IMR-90 (cell line): Measurements from ENCODE around the gene CCDC134. TPM values are rescaled to one million over a fixed set of nuclear protein-coding genes. Genes with fewer than 3 reads are reported as not detected.

Experiments used
- ATAC-seq: fragments of 200-7000 bp; cut with Tn5 transposase; 2 replicates; pipeline ENCODE4 v1.9.1; 2020; ENCODE audit warnings: low read depth, mild to moderate bottlenecking, moderate library complexity
- BruUV-seq: library from RNA; stranded (reverse); fragments of 400-500 nt; replicated peaks from 2 replicates; lab custom pipeline; 2021; lab: Mats Ljungman, UMichigan
- CTCF ChIA-PET: fragments of 300-600 bp; formaldehyde crosslinking; extraction: SDS; loops from one replicate; lab custom pipeline; 2021; ENCODE audit warnings: antibody characterized with exemption; lab: Yijun Ruan, JAX
- POLR2A ChIA-PET: fragments of 300-600 bp; sonication (Branson Sonifier 250); formaldehyde crosslinking; loops from one replicate; lab custom pipeline; 2022; ENCODE audit warnings: antibody characterized with exemption; ENCODE audit not compliant: unreplicated experiment; lab: Charles Lee
- DNase-seq: peaks from one replicate; pipeline ENCODE4 v3.0.0; 2013
- H2AFZ ChIP-seq: replicated peaks from 2 replicates; pipeline ENCODE3; 2013; ENCODE audit warnings: low read length, mild to moderate bottlenecking; ENCODE audit not compliant: poor library complexity
- H2AK5ac ChIP-seq: 2 replicates; pipeline ENCODE4 v1.6.1; 2013; ENCODE audit warnings: low read depth, low read length, inconsistent platforms
- H2AK9ac ChIP-seq: replicated peaks from 2 replicates; pipeline ENCODE3; 2013; ENCODE audit warnings: mild to moderate bottlenecking, low read depth, low read length, moderate library complexity; ENCODE audit not compliant: poor library complexity
- H2BK120ac ChIP-seq: 2 replicates; pipeline ENCODE4 v1.6.1; 2013; ENCODE audit warnings: low read depth, low read length, inconsistent platforms
- H2BK15ac ChIP-seq: 3 replicates; pipeline ENCODE4 v1.6.1; 2013; ENCODE audit warnings: low read depth, low read length, inconsistent platforms
- H2BK20ac ChIP-seq: 2 replicates; pipeline ENCODE4 v1.6.1; 2013; ENCODE audit warnings: low read depth, mild to moderate bottlenecking, inconsistent platforms, low read length, moderate library complexity
- H2BK5ac ChIP-seq: 2 replicates; pipeline ENCODE4 v1.6.1; 2013; ENCODE audit warnings: mild to moderate bottlenecking, low read depth, low read length, inconsistent platforms; ENCODE audit not compliant: poor library complexity, severe bottlenecking
- H3K14ac ChIP-seq: replicated peaks from 2 replicates; pipeline ENCODE4 v1.6.1; 2013; ENCODE audit warnings: low read depth, low read length, inconsistent platforms
- H3K18ac ChIP-seq: 2 replicates; pipeline ENCODE4 v1.6.1; 2013; ENCODE audit warnings: low read depth, low read length, control low read depth
- H3K23ac ChIP-seq: 2 replicates; pipeline ENCODE4 v1.6.1; 2013; ENCODE audit warnings: low read depth, low read length, inconsistent platforms
- H3K27ac ChIP-seq: 2 replicates; pipeline ENCODE4 v1.5.1; 2013; ENCODE audit warnings: mild to moderate bottlenecking, control low read depth, low read length; ENCODE audit not compliant: insufficient read depth
- H3K27me3 ChIP-seq: 2 replicates; pipeline ENCODE4 v1.6.1; 2013; ENCODE audit warnings: low read length; ENCODE audit not compliant: control insufficient read depth, insufficient read depth
- H3K36me3 ChIP-seq: 2 replicates; pipeline ENCODE4 v1.6.1; 2013; ENCODE audit warnings: low read length, mixed read lengths; ENCODE audit not compliant: control insufficient read depth, insufficient read depth
- H3K4ac ChIP-seq: 2 replicates; pipeline ENCODE4 v1.6.1; 2013; ENCODE audit warnings: low read depth, low read length, inconsistent platforms
- H3K4me1 ChIP-seq: 2 replicates; pipeline ENCODE4 v1.6.1; 2013; ENCODE audit warnings: low read length, mixed read lengths; ENCODE audit not compliant: control insufficient read depth, insufficient read depth
- H3K4me2 ChIP-seq: 2 replicates; pipeline ENCODE4 v1.6.1; 2013; ENCODE audit warnings: low read depth, mild to moderate bottlenecking, control low read depth, low read length, moderate library complexity
- H3K4me3 ChIP-seq: 2 replicates; pipeline ENCODE4 v1.5.1; 2013; ENCODE audit warnings: low read depth, mild to moderate bottlenecking, control low read depth, low read length, moderate library complexity; ENCODE audit not compliant: insufficient read depth
- H3K56ac ChIP-seq: 2 replicates; pipeline ENCODE4 v1.6.1; 2013; ENCODE audit warnings: low read length, inconsistent platforms; ENCODE audit not compliant: insufficient read depth; ENCODE audit errors: extremely low read depth
- H3K79me1 ChIP-seq, 2 experiments: 2 replicates each; pipeline ENCODE4 v1.6.1; 2013; ENCODE audit warnings: low read length in 2 of 2, inconsistent platforms in 1 of 2, low read depth in 1 of 2
- H3K9ac ChIP-seq: 2 replicates; pipeline ENCODE4 v1.6.1; 2013; ENCODE audit warnings: low read depth, low read length, control low read depth
- H3K9me1 ChIP-seq: 2 replicates; pipeline ENCODE4 v1.6.1; 2013; ENCODE audit warnings: low read length, inconsistent platforms; ENCODE audit not compliant: insufficient read depth
- H3K9me3 ChIP-seq: 2 replicates; pipeline ENCODE4 v1.6.1; 2013; ENCODE audit warnings: low read length; ENCODE audit not compliant: control insufficient read depth, insufficient read depth
- H4K20me1 ChIP-seq: 2 replicates; pipeline ENCODE4 v1.6.1; 2013; ENCODE audit warnings: low read length, inconsistent platforms; ENCODE audit not compliant: insufficient read depth
- H4K5ac ChIP-seq: 2 replicates; pipeline ENCODE4 v1.6.1; 2013; ENCODE audit warnings: mild to moderate bottlenecking, low read depth, low read length, control low read depth
- H4K8ac ChIP-seq, 2 experiments: 2 replicates each; pipeline ENCODE4 v1.6.1; 2013; ENCODE audit warnings: low read depth in 2 of 2, low read length in 2 of 2, control low read depth in 1 of 2, inconsistent platforms in 1 of 2
- H4K91ac ChIP-seq: 2 replicates; pipeline ENCODE4 v1.6.1; 2013; ENCODE audit warnings: low read depth, low read length, inconsistent platforms; ENCODE audit not compliant: insufficient read depth
- NFE2L2 ChIP-seq: fragments of 150-350 bp; IDR thresholded peaks from 2 replicates; pipeline ENCODE4 v1.6.1; 2016; ENCODE audit warnings: low read depth, mild to moderate bottlenecking, low read length
- SMC3 ChIP-seq: fragments of 150-350 bp; IDR thresholded peaks from 2 replicates; pipeline ENCODE4 v1.6.1; 2016; ENCODE audit warnings: low read depth, mild to moderate bottlenecking, antibody characterized with exemption, low read length, moderate library complexity
- WGBS, 2 experiments: methylation state at CpG; one replicate each; pipeline versions ENCODE4 v1.1.5 to v1.1.7; 2013; ENCODE audit warnings: missing lambda C conversion rate in 2 of 2; ENCODE audit not compliant: insufficient read length in 1 of 2; ENCODE audit errors: extremely low coverage in 2 of 2; 5-methylcytosine and 5-hydroxymethylcytosine counted together
- dilution Hi-C: fragments of 300-500 bp; cut with HindIII; formaldehyde crosslinking; loops from one replicate; pipeline ENCODE4 v1.14.3; 2018; ENCODE audit warnings: low sequenced_read_pairs; ENCODE audit not compliant: unreplicated experiment
- in situ Hi-C: fragments of 300-500 bp; cut with MboI; formaldehyde crosslinking; loops from 3 replicates; pipeline ENCODE4 v1.14.3; 2019; ENCODE audit warnings: low sequenced_read_pairs, inconsistent platforms, mixed read lengths
- intact Hi-C: fragments of 100-400 bp; cut with micrococcal nuclease; formaldehyde crosslinking; loops from 2 replicates; pipeline ENCODE4 v1.10.0; 2022
- polyA plus RNA-seq, 3 experiments: library from polyadenylated mRNA; depleted of rRNA; stranded (reverse); fragments of >200 nt; gene quantifications; 2 replicates each; pipeline ENCODE4 v1.2.3, GENCODE V29; 2012; ENCODE audit warnings: low replicate concordance in 1 of 3
- total RNA-seq: library from RNA; depleted of rRNA; stranded (reverse); fragments of >200 nt; gene quantifications from 2 replicates; pipeline ENCODE4 v1.2.3, GENCODE V29; 2012

CCDC134 gene
- total and polyA plus RNA-seq, 2 of the 4 experiments (the other 2 are of a cell fraction), result 5.1 to 7.0 TPM

- Histone ChIP-seq H3K36me3 (no peaks in the 10 kb centered on the region), H3K4me2 (no peak overlapping the region), H3K4ac (no peak overlapping the region), H3K9ac (no peak overlapping the region), H4K8ac (no peak overlapping the region), H3K79me1 (no peaks in the 10 kb centered on the region), H2AK9ac (no peak overlapping the region), H4K91ac (no peak overlapping the region), H3K56ac (no peak overlapping the region), H3K27me3 (peaks cover 32% of the 10 kb centered on the region), H2AK5ac (no peak overlapping the region), H3K4me3 (no peak overlapping the region), H3K4me1 (no peaks in the 10 kb centered on the region), H3K14ac (no peak overlapping the region), H4K20me1 (no peaks in the 10 kb centered on the region; the same call in 1 of the 2 replicates), H2BK15ac (no peak overlapping the region), H3K27ac (no peak overlapping the region), H4K5ac (no peak overlapping the region), H2BK5ac (no peak overlapping the region), H2BK20ac (no peak overlapping the region), H2BK120ac (no peak overlapping the region), H2AFZ (no peak overlapping the region), H3K9me3 (no peaks in the 10 kb centered on the region), H3K18ac (no peak overlapping the region), H3K9me1 (no peaks in the 10 kb centered on the region; the same call in 1 of the 2 replicates), H3K23ac (no peak overlapping the region)
- POLR2A ChIA-PET, result no interaction called here
- WGBS, 2 experiments, result 42% methylated on average over 2 of the region's 2 CpGs; no CpG with 5 or more reads in 1 of the 2 experiments
- TF ChIP-seq SMC3 (no peak), NFE2L2 (no peak)
- intact Hi-C loops (no loop called here), dilution Hi-C loops (no loop called here), in situ Hi-C loops (no loop called here)
- CTCF ChIA-PET, result no interaction called here
- DNase-seq (no peak), ATAC-seq (no peak)
- BruUV-seq, result no TSS peak
Observed at GRCh38 chr22:41753984-41754383, 46.5 kb upstream of the CCDC134 start.
